ENCODE results near the gene TLE6. TPM values are rescaled to one million over a fixed set of nuclear protein-coding genes. Genes with fewer than 3 reads are reported as not detected.

TLE6 gene
- total RNA-seq, 1 experiment from 2014 or later: 4.7 TPM

Other genes with a start within 250 kb of the TLE6 start
- 26.9 and 29.7 TPM in 2 replicates for gene SLC39A3, start 237.5 kb upstream of the TLE6 start, total RNA-seq (2014; rRNA removed; shearing (Covaris generic))
- gene SGTA, start 194.3 kb upstream of the TLE6 start, total RNA-seq (2014; rRNA removed; shearing (Covaris generic)): 42.3 and 42.5 TPM in 2 replicates
- gene THOP1, start 192.1 kb upstream of the TLE6 start, total RNA-seq (2014; rRNA removed; shearing (Covaris generic)): 80.6 and 88.2 TPM in 2 replicates
- gene ZNF554, start 157.7 kb upstream of the TLE6 start, total RNA-seq (2014; rRNA removed; shearing (Covaris generic)): 0.63 and 0.69 TPM in 2 replicates
- gene ZNF555, start 136.1 kb upstream of the TLE6 start, total RNA-seq (2014; rRNA removed; shearing (Covaris generic)): 2.1 and 3.1 TPM in 2 replicates
- gene ZNF556, start 110.2 kb upstream of the TLE6 start, total RNA-seq (2014; rRNA removed; shearing (Covaris generic)): 0.32 TPM in 1 of 2 replicates, not detected in the other
- 2.5 and 4.2 TPM in 2 replicates for gene ZNF57, start 76.6 kb upstream of the TLE6 start, total RNA-seq (2014; rRNA removed; shearing (Covaris generic))
- gene ZNF77, start 32.6 kb upstream of the TLE6 start, total RNA-seq (2014; rRNA removed; shearing (Covaris generic)): 4.6 TPM in 2 replicates
- gene TLE2, start 51.7 kb downstream of the TLE6 start, total RNA-seq (2014; rRNA removed; shearing (Covaris generic)): 1.9 and 2.1 TPM in 2 replicates
- gene TLE5, start 84.9 kb downstream of the TLE6 start, total RNA-seq (2014; rRNA removed; shearing (Covaris generic)): 135 and 136 TPM in 2 replicates
- gene GNA11, start 116.8 kb downstream of the TLE6 start, total RNA-seq (2014; rRNA removed; shearing (Covaris generic)): 26.9 and 28.7 TPM in 2 replicates
- 0.78 and 0.87 TPM in 2 replicates for gene GNA15, start 158.5 kb downstream of the TLE6 start, total RNA-seq (2014; rRNA removed; shearing (Covaris generic))
- gene S1PR4, start 201.2 kb downstream of the TLE6 start, total RNA-seq (2014; rRNA removed; shearing (Covaris generic)): 0.07 and 0.75 TPM in 2 replicates
- 31.4 and 34.4 TPM in 2 replicates for gene NCLN, start 208.4 kb downstream of the TLE6 start, total RNA-seq (2014; rRNA removed; shearing (Covaris generic))
- not detected in 2 replicates for gene CELF5, start 247.1 kb downstream of the TLE6 start, total RNA-seq (2014; rRNA removed; shearing (Covaris generic))

All from NCI-H460 (cell line).